Measurements from ENCODE around the gene PSEN1.

PSEN1 gene

DNA sequence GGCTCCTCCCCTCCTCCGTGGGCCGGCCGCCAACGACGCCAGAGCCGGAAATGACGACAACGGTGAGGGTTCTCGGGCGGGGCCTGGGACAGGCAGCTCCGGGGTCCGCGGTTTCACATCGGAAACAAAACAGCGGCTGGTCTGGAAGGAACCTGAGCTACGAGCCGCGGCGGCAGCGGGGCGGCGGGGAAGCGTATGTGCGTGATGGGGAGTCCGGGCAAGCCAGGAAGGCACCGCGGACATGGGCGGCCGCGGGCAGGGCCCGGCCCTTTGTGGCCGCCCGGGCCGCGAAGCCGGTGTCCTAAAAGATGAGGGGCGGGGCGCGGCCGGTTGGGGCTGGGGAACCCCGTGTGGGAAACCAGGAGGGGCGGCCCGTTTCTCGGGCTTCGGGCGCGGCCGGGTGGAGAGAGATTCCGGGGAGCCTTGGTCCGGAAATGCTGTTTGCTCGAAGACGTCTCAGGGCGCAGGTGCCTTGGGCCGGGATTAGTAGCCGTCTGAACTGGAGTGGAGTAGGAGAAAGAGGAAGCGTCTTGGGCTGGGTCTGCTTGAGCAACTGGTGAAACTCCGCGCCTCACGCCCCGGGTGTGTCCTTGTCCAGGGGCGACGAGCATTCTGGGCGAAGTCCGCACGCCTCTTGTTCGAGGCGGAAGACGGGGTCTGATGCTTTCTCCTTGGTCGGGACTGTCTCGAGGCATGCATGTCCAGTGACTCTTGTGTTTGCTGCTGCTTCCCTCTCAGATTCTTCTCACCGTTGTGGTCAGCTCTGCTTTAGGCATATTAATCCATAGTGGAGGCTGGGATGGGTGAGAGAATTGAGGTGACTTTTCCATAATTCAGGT lies at the start of gene PSEN1:
PSEN1 (plus strand) TSS at position 121 of the 839 bp plus-strand sequence. CDS start 11,513 bp downstream, outside the sequence.
- POLR2A ChIA-PET = interaction anchor here (0.6 to 1.3 kb wide), 7 partner anchors 78 to 1290 kb away, joined by 3 to 5 read pairs (median 3); partner anchors contain the start of genes RBM25, RIOX1 and SYNDIG1L
- CTCF ChIA-PET = interaction anchor here (1.3 kb wide), 1 partner anchor 20 kb away, joined by 4 read pairs; no protein-coding TSS in a partner anchor
- DNase-seq (ENCODE audit: extremely low spot score) = peak; percentile 99
- TF ChIP-seq, protein P1, sequence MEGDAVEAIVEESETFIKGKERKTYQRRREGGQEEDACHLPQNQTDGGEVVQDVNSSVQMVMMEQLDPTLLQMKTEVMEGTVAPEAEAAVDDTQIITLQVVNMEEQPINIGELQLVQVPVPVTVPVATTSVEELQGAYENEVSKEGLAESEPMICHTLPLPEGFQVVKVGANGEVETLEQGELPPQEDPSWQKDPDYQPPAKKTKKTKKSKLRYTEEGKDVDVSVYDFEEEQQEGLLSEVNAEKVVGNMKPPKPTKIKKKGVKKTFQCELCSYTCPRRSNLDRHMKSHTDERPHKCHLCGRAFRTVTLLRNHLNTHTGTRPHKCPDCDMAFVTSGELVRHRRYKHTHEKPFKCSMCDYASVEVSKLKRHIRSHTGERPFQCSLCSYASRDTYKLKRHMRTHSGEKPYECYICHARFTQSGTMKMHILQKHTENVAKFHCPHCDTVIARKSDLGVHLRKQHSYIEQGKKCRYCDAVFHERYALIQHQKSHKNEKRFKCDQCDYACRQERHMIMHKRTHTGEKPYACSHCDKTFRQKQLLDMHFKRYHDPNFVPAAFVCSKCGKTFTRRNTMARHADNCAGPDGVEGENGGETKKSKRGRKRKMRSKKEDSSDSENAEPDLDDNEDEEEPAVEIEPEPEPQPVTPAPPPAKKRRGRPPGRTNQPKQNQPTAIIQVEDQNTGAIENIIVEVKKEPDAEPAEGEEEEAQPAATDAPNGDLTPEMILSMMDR (IDR thresholded peaks at IDR 0.05; ENCODE audit: control extremely low read depth, extremely low read depth, low read depth, missing control alignments) = no peak

- TF ChIP-seq, protein P1 (IDR thresholded peaks at IDR 0.05; ENCODE audit: control extremely low read depth, extremely low read depth, low read depth, missing control alignments) = no peak
- no peak for DNase-seq (ENCODE audit: extremely low spot score)
- POLR2A ChIA-PET = no interaction called here
- CTCF ChIA-PET = interaction anchor here (1.1 kb wide), 1 partner anchor 10 kb away, joined by 3 read pairs; no protein-coding TSS in a partner anchor
These were observed 45.3 kb upstream of the PSEN1 start for GRCh38 chr14:73091044-73091443.

DNA sequence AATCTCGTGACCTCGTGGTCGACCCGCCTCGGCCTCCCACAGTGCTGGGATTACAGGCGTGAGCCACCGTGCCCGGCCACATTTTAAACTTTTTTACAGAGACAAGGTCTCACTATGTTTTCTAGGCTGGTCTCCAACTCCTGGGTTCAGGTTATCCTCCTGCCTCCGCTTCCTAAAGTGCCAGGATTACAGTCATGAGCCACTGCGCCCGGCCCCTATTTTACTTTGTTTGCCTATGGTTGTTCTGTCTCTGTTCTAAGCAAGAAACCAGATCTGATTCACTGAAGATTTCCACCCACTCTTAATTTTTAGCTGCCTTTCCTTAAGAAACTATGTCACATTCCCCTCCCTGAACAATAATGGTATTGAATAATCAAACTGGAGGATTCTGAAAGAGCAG lies 38.9 kb upstream of the PSEN1 start:
- ChIA-PET POLR2A (no interaction called here), CTCF (interaction anchor here (1.2 kb wide), 1 partner anchor 13 kb away, joined by 4 read pairs; no protein-coding TSS in a partner anchor)
- TF ChIP-seq, protein P1 (IDR thresholded peaks at IDR 0.05; ENCODE audit: control extremely low read depth, extremely low read depth, low read depth, missing control alignments) = no peak
- no peak for DNase-seq (ENCODE audit: extremely low spot score)

DNA sequence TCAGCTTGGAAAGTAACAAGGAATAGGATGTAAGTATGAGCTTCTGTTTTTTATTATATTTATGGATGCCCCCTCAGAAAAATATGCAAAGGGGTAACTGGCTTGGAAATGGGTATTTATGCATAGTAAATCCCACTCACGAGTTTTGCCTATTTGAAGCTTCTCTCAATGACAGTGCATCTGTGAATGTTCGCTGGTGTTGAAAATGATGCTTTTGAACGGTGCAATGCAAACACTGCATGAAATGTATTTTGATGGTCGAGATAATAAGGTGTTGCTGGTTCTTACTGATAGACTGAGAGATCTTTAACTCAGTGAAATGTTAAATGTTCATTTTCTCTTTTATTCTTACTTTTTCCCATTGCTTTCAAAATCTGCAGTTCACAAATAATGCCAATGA lies 36.0 kb upstream of the PSEN1 start:
- TF ChIP-seq, protein P1 (IDR thresholded peaks at IDR 0.05; ENCODE audit: control extremely low read depth, extremely low read depth, low read depth, missing control alignments) = no peak
- ChIA-PET CTCF (interaction anchor here (0.8 to 1.7 kb wide), 4 partner anchors 9 to 371 kb away, joined by 3 read pairs; no protein-coding TSS in a partner anchor), POLR2A (no interaction called here)
- no peak for DNase-seq (ENCODE audit: extremely low spot score)

- TF ChIP-seq, protein P1 (IDR thresholded peaks at IDR 0.05; ENCODE audit: control extremely low read depth, extremely low read depth, low read depth, missing control alignments) = no peak
These were observed 33.4 kb upstream of the PSEN1 start for GRCh38 chr14:73102806-73103497.

DNA sequence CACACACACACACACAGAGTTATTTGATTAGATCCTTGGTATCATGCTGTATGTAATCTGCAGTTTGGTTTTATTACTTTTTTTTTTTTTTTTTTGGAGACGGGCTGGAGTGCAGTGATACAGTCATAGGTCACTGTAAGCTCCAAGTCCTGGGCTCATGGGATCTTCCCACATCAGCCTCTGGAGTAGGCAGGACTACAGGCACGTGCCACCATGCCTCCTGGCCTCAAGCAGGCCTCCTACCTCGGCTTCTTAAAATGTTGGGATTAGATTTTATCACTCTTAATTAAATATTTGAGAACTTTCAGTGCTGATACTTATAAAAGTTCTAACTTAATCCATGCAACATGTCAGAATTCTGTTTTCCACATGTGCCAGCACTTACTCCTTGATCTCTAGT lies 31.3 kb upstream of the PSEN1 start:
- no peak for DNase-seq (ENCODE audit: extremely low spot score)
- POLR2A ChIA-PET = interaction anchor here (0.6 kb wide), 1 partner anchor 46 kb away, joined by 6 read pairs; no protein-coding TSS in a partner anchor
- TF ChIP-seq, protein P1 (IDR thresholded peaks at IDR 0.05; ENCODE audit: control extremely low read depth, extremely low read depth, low read depth, missing control alignments) = no peak
- CTCF ChIA-PET = interaction anchor here (1.0 to 1.5 kb wide), 2 partner anchors 11 to 46 kb away, joined by 3 read pairs; no protein-coding TSS in a partner anchor

More at GRCh38 chr14:73102806-73103497, 33.4 kb upstream of the PSEN1 start:
- DNase-seq (ENCODE audit: extremely low spot score) = no peak
- POLR2A ChIA-PET = no interaction called here
- CTCF ChIA-PET = no interaction called here
